H9 (cell line): ENCODE results near the gene SACM1L. TPM values are rescaled to one million over a fixed set of nuclear protein-coding genes. Genes with fewer than 3 reads are reported as not detected.
"Not testable (repeated sequence)": the region's sequence is repeated elsewhere in the genome, so short reads cannot be mapped to it uniquely, and the experiment has no call there.

Experiments
- DNase-seq: peaks from one replicate; pipeline ENCODE4 v3.0.0-alpha.2; 2017
- H2AFZ ChIP-seq: one replicate; pipeline ENCODE4 v1.6.1; 2013; ENCODE audit warnings: mild to moderate bottlenecking, low read length, control low read depth, moderate library complexity
- H2AK5ac ChIP-seq: 2 replicates; pipeline ENCODE4 v1.6.1; 2013; ENCODE audit warnings: low read length, control low read depth, mixed read lengths; ENCODE audit not compliant: insufficient read length
- H2BK120ac ChIP-seq: one replicate; pipeline ENCODE4 v1.6.1; 2013; ENCODE audit warnings: low read depth, mild to moderate bottlenecking, low read length, control low read depth, inconsistent platforms; ENCODE audit not compliant: poor library complexity, severe bottlenecking
- H2BK12ac ChIP-seq: 2 replicates; pipeline ENCODE4 v1.6.1; 2013; ENCODE audit warnings: low read length, control low read depth, mixed read lengths, low read depth; ENCODE audit not compliant: insufficient read length
- H2BK15ac ChIP-seq: 2 replicates; pipeline ENCODE4 v1.6.1; 2013; ENCODE audit warnings: low read depth, low read length, control low read depth
- H2BK20ac ChIP-seq: one replicate; pipeline ENCODE4 v1.6.1; 2013; ENCODE audit warnings: low read depth, mild to moderate bottlenecking, low read length, control low read depth, inconsistent platforms; ENCODE audit not compliant: poor library complexity, severe bottlenecking
- H2BK5ac ChIP-seq: 2 replicates; pipeline ENCODE4 v1.6.1; 2013; ENCODE audit warnings: low read length, control low read depth, mixed read lengths; ENCODE audit not compliant: insufficient read length
- H3K14ac ChIP-seq: 2 replicates; pipeline ENCODE4 v1.6.1; 2013; ENCODE audit warnings: low read length, control low read depth; ENCODE audit not compliant: insufficient read depth
- H3K18ac ChIP-seq: 2 replicates; pipeline ENCODE4 v1.6.1; 2013; ENCODE audit warnings: low read depth, mild to moderate bottlenecking, mixed read lengths, low read length, control low read depth; ENCODE audit not compliant: insufficient read length
- H3K23ac ChIP-seq: 2 replicates; pipeline ENCODE4 v1.6.1; 2013; ENCODE audit warnings: low read length, control low read depth, mixed read lengths, low read depth; ENCODE audit not compliant: insufficient read length
- H3K23me2 ChIP-seq: 2 replicates; pipeline ENCODE4 v1.6.1; 2013; ENCODE audit warnings: low read depth, mild to moderate bottlenecking, mixed read lengths, low read length, control low read depth; ENCODE audit not compliant: insufficient read length, poor library complexity, severe bottlenecking
- H3K27ac ChIP-seq: 2 replicates; pipeline ENCODE4 v1.5.1; 2013; ENCODE audit warnings: low read length, control low read depth, mixed read lengths, low read depth; ENCODE audit not compliant: insufficient read length
- H3K27me3 ChIP-seq: 2 replicates; pipeline ENCODE4 v1.6.1; 2013; ENCODE audit warnings: low read length, control low read depth, inconsistent platforms; ENCODE audit not compliant: insufficient read depth
- H3K4ac ChIP-seq: 2 replicates; pipeline ENCODE4 v1.6.1; 2013; ENCODE audit warnings: low read depth, mild to moderate bottlenecking, control low read depth, inconsistent platforms, low read length, moderate library complexity
- H3K4me1 ChIP-seq: 2 replicates; pipeline ENCODE4 v1.6.1; 2013; ENCODE audit warnings: low read length, control low read depth, inconsistent platforms; ENCODE audit not compliant: insufficient read depth
- H3K4me2 ChIP-seq: 2 replicates; pipeline ENCODE4 v1.6.1; 2013; ENCODE audit warnings: low read length, control low read depth, mixed read lengths; ENCODE audit not compliant: insufficient read length, insufficient read depth
- H3K56ac ChIP-seq: 2 replicates; pipeline ENCODE4 v1.6.1; 2013; ENCODE audit warnings: low read depth, mild to moderate bottlenecking, mixed read lengths, low read length, control low read depth; ENCODE audit not compliant: insufficient read length
- H3K79me1 ChIP-seq: 2 replicates; pipeline ENCODE4 v1.6.1; 2013; ENCODE audit warnings: low read depth, mild to moderate bottlenecking, moderate library complexity, low read length, control low read depth, inconsistent platforms; ENCODE audit not compliant: insufficient read depth, poor library complexity, severe bottlenecking
- H3K79me2 ChIP-seq: 2 replicates; pipeline ENCODE4 v1.6.1; 2013; ENCODE audit warnings: low read length, control low read depth, inconsistent platforms; ENCODE audit not compliant: insufficient read depth
- H3K9ac ChIP-seq: 2 replicates; pipeline ENCODE4 v1.6.1; 2013; ENCODE audit warnings: low read length, control low read depth, mixed read lengths; ENCODE audit not compliant: insufficient read length; ENCODE audit errors: extremely low read depth
- H3K9me3 ChIP-seq: one replicate; pipeline ENCODE4 v1.6.1; 2013; ENCODE audit warnings: low read depth, low read length, inconsistent platforms; ENCODE audit not compliant: control insufficient read depth
- H3T11ph ChIP-seq: one replicate; pipeline ENCODE4 v1.6.1; 2013; ENCODE audit warnings: mild to moderate bottlenecking, low read length, control low read depth, inconsistent platforms
- H4K20me1 ChIP-seq: one replicate; pipeline ENCODE4 v1.6.1; 2013; ENCODE audit not compliant: control insufficient read depth, insufficient read length, insufficient read depth
- H4K5ac ChIP-seq: 2 replicates; pipeline ENCODE4 v1.6.1; 2013; ENCODE audit warnings: low read depth, mild to moderate bottlenecking, mixed read lengths, low read length, control low read depth; ENCODE audit not compliant: insufficient read length
- H4K8ac ChIP-seq: replicated peaks from 2 replicates; pipeline ENCODE4 v1.6.1; 2013; ENCODE audit warnings: low read length, control low read depth, mixed read lengths, low read depth; ENCODE audit not compliant: insufficient read length
- H4K91ac ChIP-seq: 2 replicates; pipeline ENCODE4 v1.6.1; 2013; ENCODE audit warnings: low read depth, mild to moderate bottlenecking, moderate library complexity, mixed read lengths, low read length, control low read depth; ENCODE audit not compliant: insufficient read length
- H3K27ac Mint-ChIP-seq, 3 experiments: 2 replicates in 2 of 3; 3 replicates in 1 of 3; pipeline ENCODE4 v1.8.0; 2020 to 2021; ENCODE audit warnings: mixed read lengths in 3 of 3, mild to moderate bottlenecking in 1 of 3, moderate library complexity in 1 of 3
- H3K27me3 Mint-ChIP-seq: 2 replicates; pipeline ENCODE4 v1.8.0; 2021; ENCODE audit warnings: low read depth, mild to moderate bottlenecking, moderate library complexity, mixed read lengths
- H3K36me3 Mint-ChIP-seq, 3 experiments: 2 replicates in 2 of 3; 3 replicates in 1 of 3; pipeline ENCODE4 v1.8.0; 2020 to 2021; ENCODE audit warnings: low read depth in 3 of 3, mixed read lengths in 3 of 3; ENCODE audit not compliant: insufficient read depth in 1 of 3
- H3K4me1 Mint-ChIP-seq, 2 experiments: 2 replicates each; pipeline ENCODE4 v1.8.0; 2020; ENCODE audit warnings: mixed read lengths in 2 of 2
- H3K4me3 Mint-ChIP-seq, 2 experiments: 2 replicates in 1 of 2; 3 replicates in 1 of 2; pipeline ENCODE4 v1.8.0; 2020 to 2021; ENCODE audit warnings: mild to moderate bottlenecking in 2 of 2, mixed read lengths in 2 of 2, moderate library complexity in 1 of 2
- H3K9me3 Mint-ChIP-seq, 2 experiments: 2 replicates in 1 of 2; 3 replicates in 1 of 2; pipeline ENCODE4 v1.8.0; 2020; ENCODE audit warnings: mild to moderate bottlenecking in 2 of 2, mixed read lengths in 2 of 2, moderate library complexity in 1 of 2
- WGBS: extraction: QIAGEN DNeasy Blood & Tissue Kit; methylation state at CpG from one replicate; pipeline ENCODE4 v1.1.7; 2013; ENCODE audit warnings: missing lambda C conversion rate, low lambda C conversion rate, mixed read lengths; ENCODE audit not compliant: insufficient read length; ENCODE audit errors: extremely low coverage; 5-methylcytosine and 5-hydroxymethylcytosine counted together
- total RNA-seq: library from RNA; stranded (reverse); gene quantifications from 2 replicates; pipeline ENCODE4 v1.2.1, GENCODE V29; 2021
- TF ChIP-seq, protein P1 (sequence below): fragments of 200-600 bp; sonication (generic); conservative IDR thresholded peaks from 3 replicates; pipeline ENCODE4 v1.8.0; 2021; ENCODE audit warnings: antibody characterized with exemption, mild to moderate bottlenecking

The SACM1L gene
- total RNA-seq, 1 experiment from 2014 or later = 52.8 TPM

DNA sequence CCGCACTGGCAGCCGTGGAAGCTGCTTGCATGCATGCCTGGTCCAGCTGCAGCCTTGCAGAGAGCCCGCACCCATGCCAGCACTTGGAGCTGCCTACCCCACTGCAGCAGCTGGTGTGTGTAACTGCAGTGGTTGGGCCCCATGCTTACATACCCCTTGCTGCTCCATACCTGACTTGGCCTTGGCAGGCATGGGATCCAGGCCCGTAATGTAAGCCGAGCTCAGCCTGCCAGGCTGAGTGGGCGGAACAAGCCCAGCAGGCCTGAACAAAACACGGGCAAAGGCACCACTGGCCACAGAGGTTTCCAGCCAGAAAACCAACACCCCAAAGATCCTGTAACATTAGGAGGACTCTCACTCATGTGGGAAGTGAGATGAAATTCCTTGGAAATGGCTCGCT, 58.9 kb downstream of the SACM1L start:
- Histone ChIP-seq H4K91ac (no peak overlapping the region), H3K23me2 (no peaks in the 10 kb centered on the region), H2BK12ac (no peak overlapping the region), H2BK15ac (no peak overlapping the region), H3K9ac (no peak overlapping the region), H2BK5ac (no peak overlapping the region), H3K14ac (no peak overlapping the region), H3K4me2 (no peak overlapping the region), H2AK5ac (no peak overlapping the region), H3K27ac (no peak overlapping the region), H3K9me3 (no peaks in the 10 kb centered on the region), H2BK20ac (no peak overlapping the region), H4K8ac (no peak overlapping the region), H3K56ac (no peak overlapping the region), H3K27me3 (no peaks in the 10 kb centered on the region), H3K79me2 (no peaks in the 10 kb centered on the region), H3K79me1 (no peaks in the 10 kb centered on the region), H2AFZ (no peak overlapping the region), H4K20me1 (no peaks in the 10 kb centered on the region), H3K4ac (no peak overlapping the region), H2BK120ac (no peak overlapping the region), H3K4me1 (no peaks in the 10 kb centered on the region), H3K18ac (no peak overlapping the region), H3K23ac (no peak overlapping the region), H4K5ac (no peak overlapping the region), H3T11ph (no peak overlapping the region)
- no CpG with 5 or more reads among the region's 8 CpGs for WGBS
- DNase-seq = no peak
- Mint-ChIP-seq H3K27me3 (no peaks in the 10 kb centered on the region; the same call in 1 of the 2 replicates), H3K9me3 (no peaks in the 10 kb centered on the region), H3K4me3 (no peak overlapping the region), H3K27ac (peak overlapping the region in 2 of 3 experiments; percentile 71 to 92; a peak in 1 of 7 replicates), H3K4me1 (peaks cover 18 to 20% of the 10 kb centered on the region in 2 experiments), H3K36me3 (peaks cover 10 to 38% (median 35%) of the 10 kb centered on the region in 3 experiments)
- TF ChIP-seq, protein P1, sequence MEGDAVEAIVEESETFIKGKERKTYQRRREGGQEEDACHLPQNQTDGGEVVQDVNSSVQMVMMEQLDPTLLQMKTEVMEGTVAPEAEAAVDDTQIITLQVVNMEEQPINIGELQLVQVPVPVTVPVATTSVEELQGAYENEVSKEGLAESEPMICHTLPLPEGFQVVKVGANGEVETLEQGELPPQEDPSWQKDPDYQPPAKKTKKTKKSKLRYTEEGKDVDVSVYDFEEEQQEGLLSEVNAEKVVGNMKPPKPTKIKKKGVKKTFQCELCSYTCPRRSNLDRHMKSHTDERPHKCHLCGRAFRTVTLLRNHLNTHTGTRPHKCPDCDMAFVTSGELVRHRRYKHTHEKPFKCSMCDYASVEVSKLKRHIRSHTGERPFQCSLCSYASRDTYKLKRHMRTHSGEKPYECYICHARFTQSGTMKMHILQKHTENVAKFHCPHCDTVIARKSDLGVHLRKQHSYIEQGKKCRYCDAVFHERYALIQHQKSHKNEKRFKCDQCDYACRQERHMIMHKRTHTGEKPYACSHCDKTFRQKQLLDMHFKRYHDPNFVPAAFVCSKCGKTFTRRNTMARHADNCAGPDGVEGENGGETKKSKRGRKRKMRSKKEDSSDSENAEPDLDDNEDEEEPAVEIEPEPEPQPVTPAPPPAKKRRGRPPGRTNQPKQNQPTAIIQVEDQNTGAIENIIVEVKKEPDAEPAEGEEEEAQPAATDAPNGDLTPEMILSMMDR = no peak

DNA sequence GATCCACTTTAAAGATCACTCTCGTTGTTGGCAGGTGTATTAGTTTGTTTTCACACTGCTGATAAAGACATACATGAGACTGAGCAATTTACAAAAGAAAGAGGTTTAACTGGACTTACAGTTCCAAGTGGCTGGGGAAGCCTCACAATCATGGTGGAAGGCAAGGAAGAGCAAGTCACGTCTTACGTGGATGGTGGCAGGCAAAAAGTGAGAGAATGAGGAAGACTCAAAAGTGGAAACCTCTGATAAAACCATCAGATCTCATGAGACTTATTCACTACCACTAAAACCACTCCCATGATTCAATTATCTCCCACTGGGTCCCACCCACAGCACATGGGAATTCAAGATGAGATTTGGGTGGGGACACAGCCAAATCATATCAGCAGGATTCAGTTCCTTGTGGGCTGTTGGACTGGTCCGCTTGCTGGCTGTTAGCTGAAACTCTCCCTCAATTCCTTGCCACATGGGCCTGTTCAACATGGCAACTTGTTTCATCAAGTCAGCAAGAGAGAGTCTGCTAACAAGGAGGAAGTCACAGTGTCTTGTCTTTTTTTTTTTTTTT, 59.9 kb downstream of the SACM1L start:
- H3K4me2 ChIP-seq, H2BK20ac ChIP-seq, H3T11ph ChIP-seq, H2BK12ac ChIP-seq, H3K9me3 ChIP-seq, H3K9me3 Mint-ChIP-seq, H3K27me3 ChIP-seq, H2BK15ac ChIP-seq, H2BK5ac ChIP-seq, H3K27ac ChIP-seq, H3K56ac ChIP-seq, H4K20me1 ChIP-seq, H2BK120ac ChIP-seq, H2AFZ ChIP-seq, H4K91ac ChIP-seq, H4K5ac ChIP-seq, H3K4me1 ChIP-seq, H3K79me2 ChIP-seq, H3K18ac ChIP-seq, H3K14ac ChIP-seq, H3K9ac ChIP-seq, H2AK5ac ChIP-seq, H4K8ac ChIP-seq, H3K4ac ChIP-seq, H3K23me2 ChIP-seq, H3K27me3 Mint-ChIP-seq, H3K23ac ChIP-seq, DNase-seq, H3K79me1 ChIP-seq, H3K4me3 Mint-ChIP-seq: not testable (repeated sequence)
- peak overlapping the region in 2 of 3 experiments; percentile 22 to 57; a peak in 2 of 7 replicates for H3K27ac Mint-ChIP-seq
- peaks cover 18 to 20% of the 10 kb centered on the region in 2 experiments for H3K4me1 Mint-ChIP-seq
- no CpG with 5 or more reads among the region's 4 CpGs for WGBS
- H3K36me3 Mint-ChIP-seq = peaks cover 8 to 39% (median 26%) of the 10 kb centered on the region in 3 experiments
